Epithelial cell of esophagus (primary cell): ENCODE data around the gene PDCD10.

Experiments used
- DNase-seq: peaks from one replicate; pipeline ENCODE4 v3.0.0; 2010; ENCODE audit warnings: low read depth
- H3K4me3 ChIP-seq: 2 replicates; pipeline ENCODE4 v1.5.1; 2011; ENCODE audit warnings: mild to moderate bottlenecking, low read length, control low read depth
- TF ChIP-seq, protein P1 (sequence below): IDR thresholded peaks from 2 replicates; pipeline ENCODE4 v1.5.1; 2011; ENCODE audit warnings: low read depth, mild to moderate bottlenecking, low read length, control low read depth, inconsistent platforms; ENCODE audit not compliant: insufficient read depth; ENCODE audit errors: missing control alignments

PDCD10 gene

DNA sequence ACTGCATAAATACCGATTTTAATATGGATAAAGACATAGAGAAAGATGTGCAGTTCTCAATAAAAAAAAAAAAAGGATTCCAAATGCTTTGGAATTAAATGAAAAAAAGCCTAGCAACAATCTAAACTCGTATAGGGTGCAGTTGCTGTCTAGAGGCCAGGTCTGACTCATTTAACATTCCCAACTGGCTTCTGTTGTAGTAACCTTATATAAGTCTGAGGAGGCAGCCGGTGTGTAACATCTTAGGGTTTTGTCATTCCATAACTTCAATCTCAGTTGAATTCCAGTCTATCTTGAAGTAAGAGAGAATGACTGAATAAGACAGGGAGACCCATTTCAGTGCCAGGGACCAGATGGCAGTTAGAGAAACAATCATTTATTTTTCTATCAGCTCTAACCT is 6.5 kb downstream of the PDCD10 start:
- TF ChIP-seq, protein P1, sequence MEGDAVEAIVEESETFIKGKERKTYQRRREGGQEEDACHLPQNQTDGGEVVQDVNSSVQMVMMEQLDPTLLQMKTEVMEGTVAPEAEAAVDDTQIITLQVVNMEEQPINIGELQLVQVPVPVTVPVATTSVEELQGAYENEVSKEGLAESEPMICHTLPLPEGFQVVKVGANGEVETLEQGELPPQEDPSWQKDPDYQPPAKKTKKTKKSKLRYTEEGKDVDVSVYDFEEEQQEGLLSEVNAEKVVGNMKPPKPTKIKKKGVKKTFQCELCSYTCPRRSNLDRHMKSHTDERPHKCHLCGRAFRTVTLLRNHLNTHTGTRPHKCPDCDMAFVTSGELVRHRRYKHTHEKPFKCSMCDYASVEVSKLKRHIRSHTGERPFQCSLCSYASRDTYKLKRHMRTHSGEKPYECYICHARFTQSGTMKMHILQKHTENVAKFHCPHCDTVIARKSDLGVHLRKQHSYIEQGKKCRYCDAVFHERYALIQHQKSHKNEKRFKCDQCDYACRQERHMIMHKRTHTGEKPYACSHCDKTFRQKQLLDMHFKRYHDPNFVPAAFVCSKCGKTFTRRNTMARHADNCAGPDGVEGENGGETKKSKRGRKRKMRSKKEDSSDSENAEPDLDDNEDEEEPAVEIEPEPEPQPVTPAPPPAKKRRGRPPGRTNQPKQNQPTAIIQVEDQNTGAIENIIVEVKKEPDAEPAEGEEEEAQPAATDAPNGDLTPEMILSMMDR = no peak
- peak; percentile 73 for DNase-seq

GRCh38 chr3:167723872-167724271 is 10.8 kb downstream of the PDCD10 start:
- TF ChIP-seq, protein P1 = no peak
- DNase-seq = no peak
- no peak overlapping the region for H3K4me3 ChIP-seq

More for the DNA sequence above, 6.5 kb downstream of the PDCD10 start:
- H3K4me3 ChIP-seq = no peak overlapping the region

DNA sequence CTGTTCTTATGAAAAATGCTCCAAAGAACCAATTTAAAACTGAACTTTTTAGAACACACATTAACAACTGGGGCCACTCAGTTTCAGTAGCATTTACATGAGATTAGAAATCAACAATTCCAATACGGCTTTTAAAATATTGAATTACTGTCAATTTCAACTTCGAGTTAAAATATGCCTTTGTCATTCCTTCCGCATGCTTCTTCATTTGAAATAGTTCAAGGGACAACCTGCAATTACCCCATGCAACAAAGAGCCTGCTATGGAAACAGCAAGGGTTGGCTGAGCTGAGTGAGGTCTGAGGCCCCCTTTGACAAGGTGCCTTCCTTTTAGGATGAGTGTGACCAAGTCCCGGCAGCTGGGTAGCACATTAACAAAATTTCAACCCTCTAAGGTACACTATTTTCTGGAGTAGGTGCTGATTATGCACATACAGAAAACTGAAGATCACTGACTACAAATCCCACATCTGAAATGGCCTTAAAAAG is 11.6 kb downstream of the PDCD10 start:
- TF ChIP-seq, protein P1 = no peak
- DNase-seq = no peak
- H3K4me3 ChIP-seq = no peak overlapping the region

DNA sequence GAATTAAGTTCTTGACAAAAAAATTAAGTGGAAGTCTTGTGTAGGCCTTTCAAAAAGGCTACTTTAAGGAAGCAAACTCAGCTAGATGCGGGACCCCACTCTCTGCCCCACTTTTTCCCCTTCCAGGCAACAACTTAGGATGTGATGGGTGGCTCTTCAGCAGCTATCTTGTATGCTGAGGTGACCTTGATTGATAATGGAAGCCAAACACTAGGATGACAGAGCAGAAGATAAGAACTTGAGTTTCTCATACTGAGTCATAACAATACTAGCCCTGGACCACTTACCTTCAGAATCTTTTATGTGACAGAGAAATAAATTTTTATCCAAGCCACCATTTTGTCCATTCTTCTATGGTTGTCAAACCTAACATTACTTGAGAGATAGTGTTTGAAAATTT is 16.1 kb downstream of the PDCD10 start:
- TF ChIP-seq, protein P1 = no peak
- DNase-seq = no peak
- no peak overlapping the region for H3K4me3 ChIP-seq

- TF ChIP-seq, protein P1 = no peak
- H3K4me3 ChIP-seq = no peak overlapping the region
- no peak for DNase-seq
Measured at GRCh38 chr3:167716920-167717319, 17.8 kb downstream of the PDCD10 start.

DNA sequence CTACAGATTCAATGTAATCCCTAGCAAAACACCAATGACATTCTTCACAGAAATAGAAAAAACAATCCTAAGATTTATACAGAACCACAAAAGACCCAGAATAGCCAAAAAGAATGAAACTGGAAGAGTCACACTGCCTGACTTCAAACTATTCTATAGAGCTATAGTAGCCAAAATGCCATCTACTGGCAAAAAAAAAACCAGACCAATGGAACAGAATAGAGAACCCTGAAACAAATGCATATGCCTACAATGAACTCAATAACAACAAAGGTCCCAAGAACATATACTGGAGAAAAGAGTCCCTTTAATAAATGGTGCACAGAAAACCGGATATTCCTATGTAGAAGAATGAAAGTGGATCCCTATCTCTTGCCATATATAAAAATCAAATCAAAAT is 19.8 kb downstream of the PDCD10 start:
- no peak for DNase-seq
- TF ChIP-seq, protein P1 = no peak
- H3K4me3 ChIP-seq = no peak overlapping the region

DNA sequence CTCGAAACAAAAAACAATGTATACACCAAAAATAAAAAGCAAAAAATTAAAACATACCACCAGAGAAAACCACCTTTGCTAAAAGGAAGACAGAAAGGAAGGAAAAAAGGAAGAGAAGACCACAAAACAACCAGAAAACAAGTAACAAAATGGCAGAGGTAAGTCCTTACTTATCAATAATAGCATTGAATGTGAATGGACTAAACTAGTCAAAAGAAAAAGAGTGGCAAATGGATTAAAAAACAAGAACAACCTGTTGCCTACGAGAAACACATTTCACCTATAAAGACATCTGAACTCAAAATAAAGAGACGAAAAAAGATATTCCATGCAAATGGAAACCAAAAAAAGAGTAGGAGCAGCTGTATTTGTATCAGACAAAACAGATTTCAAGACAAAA is 22.2 kb downstream of the PDCD10 start:
- DNase-seq = no peak
- TF ChIP-seq, protein P1 = no peak
- no peak overlapping the region for H3K4me3 ChIP-seq
